PC-3 (cell line): Measurements from ENCODE around the gene ANKRD11. TPM values are rescaled to one million over a fixed set of nuclear protein-coding genes. Genes with fewer than 3 reads are reported as not detected.
A peak's percentile ranks its signal among the peaks of the same experiment; 100 is the strongest.
"Not testable (repeated sequence)": the region's sequence is repeated elsewhere in the genome, so short reads cannot be mapped to it uniquely, and the experiment has no call there.

Source experiments
- ATAC-seq: fragments of 200-7000 bp; cut with Tn5 transposase; 2 replicates; pipeline ENCODE4 v1.9.1; 2020; ENCODE audit warnings: mild to moderate bottlenecking, moderate library complexity
- BruUV-seq: library from RNA; stranded (reverse); fragments of 400-500 nt; replicated peaks from 2 replicates; lab custom pipeline; 2021; lab: Mats Ljungman, UMichigan
- CTCF ChIA-PET: fragments of 300-600 bp; sonication (Branson Sonifier 250); formaldehyde crosslinking; loops from one replicate; lab custom pipeline; 2022; ENCODE audit warnings: antibody characterized with exemption; lab: Charles Lee
- POLR2A ChIA-PET: fragments of 300-600 bp; sonication (Branson Sonifier 250); formaldehyde crosslinking; loops from one replicate; lab custom pipeline; 2022; ENCODE audit warnings: antibody characterized with exemption; ENCODE audit not compliant: unreplicated experiment; lab: Charles Lee
- DNase-seq: peaks from one replicate; pipeline ENCODE4 v3.0.0-alpha.2; 2015
- H2AFZ ChIP-seq: fragments of 300-600 bp; sonication (generic); 2 replicates; pipeline ENCODE4 v1.6.0; 2016; ENCODE audit warnings: antibody characterized with exemption, low read length
- H3F3A ChIP-seq: fragments of 300-600 bp; sonication (generic); one replicate; pipeline ENCODE4 v1.6.0; 2017; ENCODE audit warnings: antibody characterized with exemption, low read length, control low read depth, mild to moderate bottlenecking; ENCODE audit not compliant: unreplicated experiment
- H3K27ac ChIP-seq: fragments of 300-600 bp; sonication (generic); 2 replicates; pipeline ENCODE4 v1.5.1; 2016; ENCODE audit warnings: mild to moderate bottlenecking, low read length
- H3K27me3 ChIP-seq: fragments of 300-600 bp; sonication (generic); 2 replicates; pipeline ENCODE4 v1.6.1; 2016; ENCODE audit warnings: low read length, mixed read lengths
- H3K36me3 ChIP-seq: fragments of 300-600 bp; sonication (generic); 2 replicates; pipeline ENCODE4 v1.6.1; 2016; ENCODE audit warnings: low read depth, mixed run types, low read length, mixed read lengths
- H3K4me1 ChIP-seq: fragments of 300-600 bp; sonication (generic); 2 replicates; pipeline ENCODE4 v1.5.1; 2016; ENCODE audit warnings: low read length; ENCODE audit not compliant: insufficient read depth
- H3K4me2 ChIP-seq: fragments of 300-600 bp; sonication (generic); 2 replicates; pipeline ENCODE4 v1.6.0; 2016; ENCODE audit warnings: low read length
- H3K4me3 ChIP-seq: fragments of 300-600 bp; sonication (generic); 2 replicates; pipeline ENCODE4 v1.5.1; 2016; ENCODE audit warnings: mild to moderate bottlenecking, low read length, mixed read lengths
- H3K79me2 ChIP-seq: fragments of 300-600 bp; sonication (generic); 2 replicates; pipeline ENCODE4 v1.6.1; 2017; ENCODE audit warnings: low read length, mixed read lengths
- H3K9ac ChIP-seq: fragments of 300-600 bp; sonication (generic); 2 replicates; pipeline ENCODE4 v1.6.0; 2016; ENCODE audit warnings: mild to moderate bottlenecking, low read length
- H3K9me2 ChIP-seq: fragments of 300-600 bp; sonication (generic); replicated peaks from 2 replicates; pipeline ENCODE4 v1.6.1; 2016; ENCODE audit warnings: mixed run types, low read length, mixed read lengths
- H3K9me3 ChIP-seq: fragments of 300-600 bp; sonication (generic); 2 replicates; pipeline ENCODE4 v1.6.1; 2016; ENCODE audit warnings: low read length, mixed read lengths
- H4K20me1 ChIP-seq: fragments of 300-600 bp; sonication (generic); 2 replicates; pipeline ENCODE4 v1.6.1; 2016; ENCODE audit warnings: low read length, mixed read lengths
- EZH2 ChIP-seq: fragments of 300-600 bp; sonication (generic); IDR thresholded peaks from one replicate; pipeline ENCODE4 v1.6.1; 2017; ENCODE audit warnings: antibody characterized with exemption, mild to moderate bottlenecking, low read length; ENCODE audit not compliant: unreplicated experiment
- EZH2phosphoT487 ChIP-seq: fragments of 300-600 bp; sonication (generic); IDR thresholded peaks from 2 replicates; pipeline ENCODE4 v1.6.1; 2018; ENCODE audit warnings: mild to moderate bottlenecking, antibody characterized with exemption, low read length, borderline replicate concordance
- intact Hi-C: fragments of 100-400 bp; cut with micrococcal nuclease; formaldehyde crosslinking; loops from 2 replicates; pipeline ENCODE4 v1.9.0; 2023
- total RNA-seq: library from RNA; depleted of rRNA; stranded (reverse); fragments of >200 nt; gene quantifications from 2 replicates; pipeline ENCODE4 v1.2.3, GENCODE V29; 2014
- TF ChIP-seq, protein P1 (sequence below): fragments of 300-600 bp; sonication (generic); conservative IDR thresholded peaks from 2 replicates; pipeline ENCODE4 v1.5.1; 2017; ENCODE audit warnings: antibody characterized with exemption, low read depth, mild to moderate bottlenecking, low read length

Gene ANKRD11
- total RNA-seq, 1 experiment from 2014 or later = 65.0 TPM

DNA sequence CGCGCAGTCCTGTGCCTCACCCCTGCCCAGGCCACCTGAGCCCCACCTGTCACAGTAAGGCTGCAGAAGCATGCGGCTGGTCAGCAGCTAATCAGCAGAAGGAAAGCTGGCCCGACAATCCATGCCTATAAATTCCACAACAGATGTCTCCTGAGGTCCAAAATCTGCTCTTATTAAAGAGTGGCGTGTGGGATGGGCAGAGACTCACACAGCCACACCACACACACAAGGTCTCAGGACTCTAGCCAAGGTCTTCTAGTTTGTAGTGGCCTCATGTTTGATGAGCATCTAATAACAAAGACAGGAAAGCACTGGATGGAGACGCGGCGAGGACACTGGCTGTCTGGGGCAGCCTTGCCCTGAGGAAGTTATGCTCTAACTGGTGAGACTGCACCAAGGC lies 55.9 kb downstream of the ANKRD11 start:
- H3K9me2 ChIP-seq = no peaks in the 10 kb centered on the region
- no peak overlapping the region for H2AFZ ChIP-seq
- H3K4me1 ChIP-seq = no peaks in the 10 kb centered on the region
- no peak for DNase-seq
- no peaks in the 10 kb centered on the region for H3F3A ChIP-seq
- H4K20me1 ChIP-seq = peaks cover 69% of the 10 kb centered on the region
- no peaks in the 10 kb centered on the region for H3K9me3 ChIP-seq
- H3K27me3 ChIP-seq = no peaks in the 10 kb centered on the region
- ATAC-seq = no peak
- H3K4me2 ChIP-seq = no peak overlapping the region
- no peaks in the 10 kb centered on the region; the same call in 1 of the 2 replicates for H3K36me3 ChIP-seq
- ChIA-PET POLR2A (no interaction called here), CTCF (no interaction called here)
- H3K4me3 ChIP-seq = no peak overlapping the region
- no peak for TF ChIP-seq EZH2phosphoT487
- TF ChIP-seq EZH2 = no peak
- TF ChIP-seq, protein P1, sequence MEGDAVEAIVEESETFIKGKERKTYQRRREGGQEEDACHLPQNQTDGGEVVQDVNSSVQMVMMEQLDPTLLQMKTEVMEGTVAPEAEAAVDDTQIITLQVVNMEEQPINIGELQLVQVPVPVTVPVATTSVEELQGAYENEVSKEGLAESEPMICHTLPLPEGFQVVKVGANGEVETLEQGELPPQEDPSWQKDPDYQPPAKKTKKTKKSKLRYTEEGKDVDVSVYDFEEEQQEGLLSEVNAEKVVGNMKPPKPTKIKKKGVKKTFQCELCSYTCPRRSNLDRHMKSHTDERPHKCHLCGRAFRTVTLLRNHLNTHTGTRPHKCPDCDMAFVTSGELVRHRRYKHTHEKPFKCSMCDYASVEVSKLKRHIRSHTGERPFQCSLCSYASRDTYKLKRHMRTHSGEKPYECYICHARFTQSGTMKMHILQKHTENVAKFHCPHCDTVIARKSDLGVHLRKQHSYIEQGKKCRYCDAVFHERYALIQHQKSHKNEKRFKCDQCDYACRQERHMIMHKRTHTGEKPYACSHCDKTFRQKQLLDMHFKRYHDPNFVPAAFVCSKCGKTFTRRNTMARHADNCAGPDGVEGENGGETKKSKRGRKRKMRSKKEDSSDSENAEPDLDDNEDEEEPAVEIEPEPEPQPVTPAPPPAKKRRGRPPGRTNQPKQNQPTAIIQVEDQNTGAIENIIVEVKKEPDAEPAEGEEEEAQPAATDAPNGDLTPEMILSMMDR = no peak
- peaks cover 92% of the 10 kb centered on the region for H3K79me2 ChIP-seq
- H3K27ac ChIP-seq = no peak overlapping the region
- intact Hi-C loops = loop anchor here (10.0 kb wide), 1 partner anchor 50 kb away; no protein-coding TSS in a partner anchor
- no TSS peak for BruUV-seq
- H3K9ac ChIP-seq = no peak overlapping the region

DNA sequence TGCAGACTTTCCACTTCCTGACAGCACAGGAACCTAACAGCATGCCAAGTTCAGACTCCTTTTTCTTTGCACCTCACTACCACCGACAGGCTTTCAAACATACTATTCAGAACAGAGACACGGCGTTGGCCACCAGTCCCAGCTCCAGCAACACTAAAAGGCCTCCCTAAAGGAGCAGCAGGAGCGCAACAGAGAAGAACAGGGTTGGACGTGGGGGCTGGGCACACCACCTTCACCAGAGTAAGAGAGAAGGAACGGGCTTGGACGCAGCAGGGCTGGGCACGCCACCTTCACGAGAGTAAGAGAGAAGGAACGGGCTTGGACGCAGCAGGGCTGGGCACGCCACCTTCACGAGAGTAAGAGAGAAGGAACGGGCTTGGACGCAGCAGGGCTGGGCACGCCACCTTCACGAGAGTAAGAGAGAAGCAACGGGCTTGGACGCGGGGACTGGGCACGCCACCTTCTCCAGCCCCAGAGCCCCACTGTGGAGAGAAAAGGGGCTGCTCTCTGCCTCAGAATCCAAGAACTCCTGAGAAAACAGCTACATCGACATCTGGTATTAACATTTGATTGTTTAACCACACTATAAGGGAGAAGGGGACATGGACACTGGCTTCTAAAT lies 56.9 kb downstream of the ANKRD11 start:
- H3K9me2 ChIP-seq, CTCF ChIA-PET, H3K9me3 ChIP-seq, H3K4me1 ChIP-seq, H3K36me3 ChIP-seq, H3K27ac ChIP-seq, DNase-seq, H3K4me3 ChIP-seq, H2AFZ ChIP-seq, BruUV-seq, POLR2A ChIA-PET, H3F3A ChIP-seq, H3K27me3 ChIP-seq, ATAC-seq, H3K9ac ChIP-seq, H3K4me2 ChIP-seq: not testable (repeated sequence)
- peaks cover 60% of the 10 kb centered on the region for H4K20me1 ChIP-seq
- intact Hi-C loops = loop anchor here (10.0 kb wide), 1 partner anchor 51 kb away; no protein-coding TSS in a partner anchor
- H3K79me2 ChIP-seq = peaks cover 87% of the 10 kb centered on the region

DNA sequence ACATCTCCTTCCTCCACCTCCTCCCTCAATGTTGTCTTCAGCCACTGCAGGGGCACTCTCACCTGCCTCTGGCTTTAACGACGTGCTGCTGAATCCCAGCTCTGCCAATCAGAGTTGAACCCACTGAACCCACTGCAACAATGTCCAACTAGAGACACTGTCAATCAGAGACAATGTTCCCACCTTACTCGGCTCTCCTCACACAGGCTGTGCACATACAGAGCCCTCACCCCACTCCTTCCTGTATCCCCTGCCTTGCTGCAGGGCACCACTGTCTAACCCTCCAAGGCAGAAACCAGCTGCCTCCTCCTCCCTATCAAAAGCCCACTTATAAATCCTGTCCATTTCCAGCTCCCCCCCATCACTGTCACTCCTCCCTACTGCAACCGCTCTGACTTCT lies 58.7 kb downstream of the ANKRD11 start:
- Histone ChIP-seq H3K9me2 (no peaks in the 10 kb centered on the region), H3K9me3 (no peaks in the 10 kb centered on the region), H3K27ac (no peak overlapping the region), H4K20me1 (peaks cover 50% of the 10 kb centered on the region), H2AFZ (no peak overlapping the region), H3K4me2 (no peak overlapping the region), H3F3A (no peaks in the 10 kb centered on the region), H3K4me1 (no peaks in the 10 kb centered on the region), H3K79me2 (peaks cover 85% of the 10 kb centered on the region), H3K36me3 (no peaks in the 10 kb centered on the region; the same call in 1 of the 2 replicates), H3K4me3 (no peak overlapping the region), H3K9ac (no peak overlapping the region), H3K27me3 (no peaks in the 10 kb centered on the region)
- DNase-seq (no peak), ATAC-seq (peak; percentile 24; the same call in 1 of the 2 replicates)
- CTCF ChIA-PET = no interaction called here
- intact Hi-C loops = loop anchor here (10.0 kb wide), 1 partner anchor 53 kb away; no protein-coding TSS in a partner anchor
- POLR2A ChIA-PET = no interaction called here
- TF ChIP-seq, protein P1 = no peak
- TF ChIP-seq EZH2 = no peak
- TF ChIP-seq EZH2phosphoT487 = no peak
- BruUV-seq = no TSS peak
